Kidney (tissue), 14 donors: ENCODE measurements around the gene IL22RA2. TPM values are rescaled to one million over a fixed set of nuclear protein-coding genes. Genes with fewer than 3 reads are reported as not detected.

Source experiments
- DNase-seq, 5 donors: peaks; one replicate each; pipeline ENCODE4 v3.0.0-alpha.2; 2013 to 2020
- FAIRE-seq: peaks from 2 replicates; lab custom pipeline; 2012; peaks lifted over from hg19 to GRCh38; lab: Jason Lieb, UNC
- H3K27ac ChIP-seq, 2 donors: one replicate each; pipeline ENCODE4 v1.7.0; 2013; ENCODE audit warnings: low read depth in 2 of 2, low read length in 2 of 2, inconsistent platforms in 1 of 2
- H3K27me3 ChIP-seq: one replicate; pipeline ENCODE4 v1.7.1; 2013; ENCODE audit warnings: low read length, inconsistent platforms; ENCODE audit not compliant: control insufficient read depth, insufficient read depth
- H3K36me3 ChIP-seq, 3 donors: one replicate each; pipeline versions ENCODE4 v1.7.0 to v1.7.1; 2013; ENCODE audit warnings: low read length in 3 of 3, control low read depth in 1 of 3, inconsistent platforms in 1 of 3; ENCODE audit not compliant: insufficient read depth in 3 of 3, control insufficient read depth in 2 of 3
- H3K4me1 ChIP-seq, 3 donors: one replicate each; pipeline versions ENCODE4 v1.7.0 to v1.7.1; 2013; ENCODE audit warnings: low read length in 3 of 3, inconsistent platforms in 1 of 3, low read depth in 1 of 3; ENCODE audit not compliant: control insufficient read depth in 2 of 3, insufficient read depth in 2 of 3
- H3K4me3 ChIP-seq, 3 donors: one replicate each; pipeline versions ENCODE4 v1.7.0 to v1.8.1; 2013; ENCODE audit warnings: low read length in 3 of 3, control low read depth in 1 of 3, inconsistent platforms in 1 of 3
- H3K9ac ChIP-seq, 3 donors: one replicate each; pipeline versions ENCODE4 v1.7.0 to v1.7.1; 2013; ENCODE audit warnings: low read length in 3 of 3, control low read depth in 1 of 3, inconsistent platforms in 1 of 3
- H3K9me3 ChIP-seq, 3 donors: one replicate each; pipeline versions ENCODE4 v1.7.0 to v1.7.1; 2013; ENCODE audit warnings: low read length in 3 of 3, control low read depth in 1 of 3, inconsistent platforms in 1 of 3; ENCODE audit not compliant: control insufficient read depth in 2 of 3, insufficient read depth in 1 of 3
- intact Hi-C: fragments of 100-400 bp; cut with DNase I; formaldehyde crosslinking; loops from one replicate; pipeline ENCODE4 v1.11.1; 2022
- polyA plus RNA-seq: library from polyadenylated mRNA; stranded (reverse); fragments of 350-450 nt; fragmentation: Illumina TruSeq; extraction: RNeasy Lipid Tissue Mini Kit (QIAGEN cat#74804); gene quantifications from one replicate; pipeline ENCODE4 v1.2.3, GENCODE V29; 2014; ENCODE audit warnings: low read depth, low replicate concordance; ENCODE audit not compliant: insufficient read depth
- total RNA-seq: library from RNA; stranded (reverse); fragmentation: NEBNext Ultra II Directional; extraction: Animal tissue kit (Norgen Biotek cat#: 25700); gene quantifications from one replicate; pipeline ENCODE4 v1.2.1, GENCODE V29; 2021
- TF ChIP-seq, protein P1 (sequence below): IDR thresholded peaks from 3 replicates; pipeline ENCODE4 v1.5.1; 2012; ENCODE audit warnings: mild to moderate bottlenecking, moderate library complexity, borderline replicate concordance; ENCODE audit not compliant: insufficient read depth; ENCODE audit errors: extremely low read depth
- donor health status: control.
- donor health status: control.
- donor health status: control.
- donor health status: control.
- donor health status: control.
- donor health status: DM: yes; HTN: yes; CAD: no.
- donor health status: Normal renal cell carcinoma (clear cell type).

Gene IL22RA2
- total and polyA plus RNA-seq, 2 donors from 2014 or later = not detected

DNA sequence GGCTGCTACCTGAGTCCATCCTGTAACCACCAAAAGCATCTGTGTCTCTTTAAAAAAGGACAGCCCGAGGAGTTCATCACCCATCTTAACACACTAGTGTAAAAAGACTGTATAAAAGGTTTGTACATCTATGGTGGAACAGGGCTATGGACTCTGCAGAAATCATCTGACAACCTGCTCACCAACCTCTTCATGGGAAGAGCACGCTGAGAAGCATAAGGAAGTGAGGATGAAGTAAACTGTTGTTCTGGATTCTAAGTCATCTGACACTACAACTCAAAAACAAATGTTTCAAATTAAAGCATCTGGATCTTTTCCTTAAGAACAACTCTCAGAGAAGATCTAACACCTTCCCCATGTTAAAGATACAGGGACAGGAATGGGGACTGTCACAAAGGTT is 40.4 kb upstream of the IL22RA2 start:
- H3K36me3 ChIP-seq = no peaks in the 10 kb centered on the region
- peak overlapping the region in 1 of 3 donors; percentile 36 for H3K4me3 ChIP-seq
- no peaks in the 10 kb centered on the region for H3K27me3 ChIP-seq
- H3K9me3 ChIP-seq = no peaks in the 10 kb centered on the region
- intact Hi-C loops = no loop called here
- TF ChIP-seq, protein P1, sequence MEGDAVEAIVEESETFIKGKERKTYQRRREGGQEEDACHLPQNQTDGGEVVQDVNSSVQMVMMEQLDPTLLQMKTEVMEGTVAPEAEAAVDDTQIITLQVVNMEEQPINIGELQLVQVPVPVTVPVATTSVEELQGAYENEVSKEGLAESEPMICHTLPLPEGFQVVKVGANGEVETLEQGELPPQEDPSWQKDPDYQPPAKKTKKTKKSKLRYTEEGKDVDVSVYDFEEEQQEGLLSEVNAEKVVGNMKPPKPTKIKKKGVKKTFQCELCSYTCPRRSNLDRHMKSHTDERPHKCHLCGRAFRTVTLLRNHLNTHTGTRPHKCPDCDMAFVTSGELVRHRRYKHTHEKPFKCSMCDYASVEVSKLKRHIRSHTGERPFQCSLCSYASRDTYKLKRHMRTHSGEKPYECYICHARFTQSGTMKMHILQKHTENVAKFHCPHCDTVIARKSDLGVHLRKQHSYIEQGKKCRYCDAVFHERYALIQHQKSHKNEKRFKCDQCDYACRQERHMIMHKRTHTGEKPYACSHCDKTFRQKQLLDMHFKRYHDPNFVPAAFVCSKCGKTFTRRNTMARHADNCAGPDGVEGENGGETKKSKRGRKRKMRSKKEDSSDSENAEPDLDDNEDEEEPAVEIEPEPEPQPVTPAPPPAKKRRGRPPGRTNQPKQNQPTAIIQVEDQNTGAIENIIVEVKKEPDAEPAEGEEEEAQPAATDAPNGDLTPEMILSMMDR = no peak
- no peak overlapping the region for H3K27ac ChIP-seq
- DNase-seq (no peak), FAIRE-seq (no peak)
- H3K9ac ChIP-seq = no peak overlapping the region
- H3K4me1 ChIP-seq = peaks cover 0 to 28% (median 19%) of the 10 kb centered on the region in 3 donors

DNA sequence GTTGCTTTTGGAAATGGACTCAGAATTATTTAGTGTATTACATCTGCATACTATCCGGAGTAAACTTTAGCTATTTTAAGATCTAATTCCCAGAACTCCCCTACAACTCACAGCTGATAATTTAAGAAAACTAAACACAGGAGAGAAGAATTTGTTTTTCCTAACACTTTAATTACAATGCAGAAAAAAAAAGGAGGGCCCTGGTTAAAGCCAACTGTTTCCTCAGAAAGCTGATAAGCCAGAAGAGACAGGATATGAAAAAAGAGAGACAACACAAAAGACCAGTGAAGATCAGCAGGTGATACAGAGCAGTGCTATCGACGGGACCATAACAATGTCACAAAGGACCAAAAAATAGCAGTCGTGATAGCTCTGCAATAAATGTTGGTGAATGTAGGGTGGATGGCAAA is 39.9 kb upstream of the IL22RA2 start:
- no peaks in the 10 kb centered on the region for H3K27me3 ChIP-seq
- H3K9me3 ChIP-seq = no peaks in the 10 kb centered on the region
- intact Hi-C loops = no loop called here
- peak overlapping the region in 1 of 3 donors; percentile 36 for H3K4me3 ChIP-seq
- peaks cover 0 to 28% (median 19%) of the 10 kb centered on the region in 3 donors for H3K4me1 ChIP-seq
- no peaks in the 10 kb centered on the region for H3K36me3 ChIP-seq
- DNase-seq (no peak), FAIRE-seq (no peak)
- TF ChIP-seq, protein P1 = no peak
- no peak overlapping the region for H3K9ac ChIP-seq
- no peak overlapping the region for H3K27ac ChIP-seq

DNA sequence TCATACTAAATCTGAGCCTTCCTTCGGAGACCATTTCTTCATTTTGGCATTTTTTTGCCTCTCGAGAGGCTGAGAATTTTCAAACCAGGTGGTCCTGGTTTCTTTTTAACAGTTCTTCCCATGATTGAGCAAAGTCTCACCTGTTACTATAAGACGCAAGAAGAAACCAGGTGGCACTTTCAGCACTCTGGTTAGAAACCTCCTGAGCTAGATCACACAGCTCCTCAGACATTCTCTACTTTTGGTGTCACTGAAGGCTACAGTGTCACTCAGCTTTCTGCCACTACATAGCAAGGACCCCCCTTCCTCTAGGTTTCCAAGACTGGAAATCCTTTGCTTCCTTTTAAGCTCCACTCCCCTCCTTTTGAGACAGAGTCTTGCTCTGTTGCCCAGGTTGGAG is 38.5 kb upstream of the IL22RA2 start:
- Histone ChIP-seq H3K9ac (no peak overlapping the region), H3K4me1 (peaks cover 0 to 20% (median 16%) of the 10 kb centered on the region in 3 donors), H3K36me3 (no peaks in the 10 kb centered on the region), H3K9me3 (no peaks in the 10 kb centered on the region), H3K4me3 (no peak overlapping the region), H3K27me3 (no peaks in the 10 kb centered on the region), H3K27ac (no peak overlapping the region)
- intact Hi-C loops = no loop called here
- FAIRE-seq = no peak
- TF ChIP-seq, protein P1 = no peak
- DNase-seq = no peak

DNA sequence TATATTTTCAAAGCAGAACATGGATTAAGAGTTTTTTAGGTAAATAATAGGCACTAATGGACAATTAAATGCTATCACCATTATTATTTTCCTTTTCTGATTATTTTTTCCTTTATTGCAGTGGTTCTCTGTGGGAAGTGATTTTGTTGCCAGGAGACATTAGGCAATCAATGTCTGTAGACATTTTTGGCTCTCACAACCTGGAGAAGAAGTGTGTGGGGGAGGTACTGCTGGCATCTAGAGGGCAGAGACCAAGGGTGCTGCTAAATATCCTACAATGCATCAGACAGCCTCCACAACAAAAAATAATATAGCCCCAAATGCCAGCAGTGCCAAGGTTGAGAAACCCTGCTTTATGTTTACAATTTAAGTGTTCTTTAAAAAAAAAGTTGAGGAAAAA is 37.5 kb upstream of the IL22RA2 start:
- Histone ChIP-seq H3K27ac (peak overlapping the region in 1 of 2 donors; percentile 35), H3K4me1 (peaks cover 0 to 16% (median 12%) of the 10 kb centered on the region in 3 donors), H3K27me3 (no peaks in the 10 kb centered on the region), H3K9ac (no peak overlapping the region), H3K36me3 (peaks cover 0 to 1% (median 0%) of the 10 kb centered on the region in 3 donors), H3K4me3 (no peak overlapping the region), H3K9me3 (no peaks in the 10 kb centered on the region)
- intact Hi-C loops = no loop called here
- TF ChIP-seq, protein P1 = no peak
- FAIRE-seq (no peak), DNase-seq (no peak)
